GM19397 (cell line): ENCODE data around the gene SPTLC2.

Experiments
- ATAC-seq: cut with Tn5 transposase; IDR thresholded peaks from one replicate; pipeline ENCODE4 v1.9.1; 2021; ENCODE audit warnings: mild to moderate bottlenecking, moderate library complexity; ENCODE audit not compliant: unreplicated experiment

Gene SPTLC2

GRCh38 chr14:77509366-77509765 is 107.1 kb downstream of the SPTLC2 start:
- ATAC-seq: no peak

- no peak for ATAC-seq
Observed at GRCh38 chr14:77508876-77509275, 107.6 kb downstream of the SPTLC2 start.

- no peak for ATAC-seq
Observed at GRCh38 chr14:77508249-77508648, 108.2 kb downstream of the SPTLC2 start.

GRCh38 chr14:77507762-77508161 is 108.7 kb downstream of the SPTLC2 start:
- no peak for ATAC-seq

GRCh38 chr14:77505031-77505430 is 111.4 kb downstream of the SPTLC2 start:
- ATAC-seq: no peak

GRCh38 chr14:77503138-77503537 is 113.3 kb downstream of the SPTLC2 start:
- no peak for ATAC-seq

GRCh38 chr14:77502109-77502782 is 114.2 kb downstream of the SPTLC2 start:
- no peak for ATAC-seq

GRCh38 chr14:77498984-77499527 is 117.4 kb downstream of the SPTLC2 start:
- ATAC-seq: peak; percentile 31

- peak; percentile 68 for ATAC-seq
Observed at GRCh38 chr14:77498120-77498979, 118.1 kb downstream of the SPTLC2 start, which contains the start of gene ISM2. Gene ISM2 (minus strand): TSS chr14:77498816. CDS start chr14:77498793, 23 bp downstream.

- ATAC-seq: no peak
Observed at GRCh38 chr14:77495334-77495733, 121.1 kb downstream of the SPTLC2 start.

- ATAC-seq: no peak
Observed at GRCh38 chr14:77491056-77491455, 125.4 kb downstream of the SPTLC2 start.

- no peak for ATAC-seq
Observed at GRCh38 chr14:77490347-77490986, 126.0 kb downstream of the SPTLC2 start.

GRCh38 chr14:77489041-77489440 is 127.4 kb downstream of the SPTLC2 start:
- ATAC-seq: no peak

GRCh38 chr14:77488558-77488957 is 127.9 kb downstream of the SPTLC2 start:
- ATAC-seq: no peak

- no peak for ATAC-seq
Observed at GRCh38 chr14:77485901-77486678, 130.3 kb downstream of the SPTLC2 start.

- ATAC-seq: no peak
Observed at GRCh38 chr14:77485256-77485655, 131.2 kb downstream of the SPTLC2 start.

GRCh38 chr14:77482422-77482821 is 134.0 kb downstream of the SPTLC2 start:
- no peak for ATAC-seq

GRCh38 chr14:77478796-77479195 is 137.6 kb downstream of the SPTLC2 start:
- peak; percentile 59 for ATAC-seq

GRCh38 chr14:77478029-77478428 is 138.4 kb downstream of the SPTLC2 start:
- ATAC-seq: no peak

- ATAC-seq: no peak
Observed at GRCh38 chr14:77475432-77476115, 140.9 kb downstream of the SPTLC2 start.
